Spleen (tissue), 11 donors: ENCODE measurements around the gene CANT1. TPM values are rescaled to one million over a fixed set of nuclear protein-coding genes. Genes with fewer than 3 reads are reported as not detected.

Experiments
- DNase-seq: peaks from one replicate; pipeline ENCODE4 v3.0.0-alpha.2; 2020
- H3K27ac ChIP-seq, 8 donors: fragments of 200-600 bp; sonication (generic) in 7 of 8; 1 replicate in 4 of 8; 2 replicates in 4 of 8; pipeline versions ENCODE4 v1.5.0 to v1.8.0; 2016 to 2021; ENCODE audit warnings: inconsistent platforms in 4 of 8, mild to moderate bottlenecking in 4 of 8, moderate library complexity in 1 of 8
- H3K27me3 ChIP-seq, 7 donors: fragments of 200-600 bp; sonication (generic) in 6 of 7; replicated peaks in 1 of 7; 1 replicate in 4 of 7; 2 replicates in 3 of 7; pipeline versions ENCODE4 v1.5.0 to v1.8.0; 2016 to 2021; ENCODE audit warnings: inconsistent platforms in 3 of 7, mild to moderate bottlenecking in 1 of 7
- H3K36me3 ChIP-seq, 6 donors: fragments of 200-600 bp; sonication (generic) in 5 of 6; 1 replicate in 4 of 6; 2 replicates in 2 of 6; pipeline versions ENCODE4 v1.5.0 to v1.8.0; 2016 to 2021; ENCODE audit warnings: inconsistent platforms in 2 of 6
- H3K4me1 ChIP-seq, 6 donors: fragments of 200-600 bp; sonication (generic) in 5 of 6; 1 replicate in 3 of 6; 2 replicates in 3 of 6; pipeline versions ENCODE4 v1.5.0 to v1.8.0; 2016 to 2021; ENCODE audit warnings: inconsistent platforms in 3 of 6
- H3K4me3 ChIP-seq, 8 donors: fragments of 200-600 bp; sonication (generic) in 7 of 8; 1 replicate in 4 of 8; 2 replicates in 4 of 8; pipeline versions ENCODE4 v1.5.0 to v1.8.0; 2016 to 2021; ENCODE audit warnings: inconsistent platforms in 4 of 8, mild to moderate bottlenecking in 4 of 8, moderate library complexity in 2 of 8
- H3K9me3 ChIP-seq, 8 donors: fragments of 200-600 bp; sonication (generic) in 7 of 8; 1 replicate in 4 of 8; 2 replicates in 4 of 8; pipeline versions ENCODE4 v1.5.0 to v1.8.0; 2016 to 2021; ENCODE audit warnings: inconsistent platforms in 4 of 8
- CTCF ChIP-seq, 11 experiments: fragments of 200-600 bp in 7 of 11; fragments of 450-650 bp in 4 of 11; sonication (generic) in 4 of 11; IDR thresholded peaks in 8 of 11; conservative IDR thresholded peaks in 3 of 11; 1 replicate in 7 of 11; 2 replicates in 4 of 11; pipeline versions ENCODE4 v1.4.0 to v1.8.0; 2016 to 2021; ENCODE audit warnings: antibody characterized with exemption in 11 of 11, inconsistent platforms in 4 of 11, mild to moderate bottlenecking in 1 of 11
- POLR2A ChIP-seq, 3 donors: fragments of 450-650 bp; IDR thresholded peaks; one replicate each; pipeline ENCODE4 v1.5.1; 2017; ENCODE audit warnings: antibody characterized with exemption in 3 of 3, mild to moderate bottlenecking in 1 of 3
- POLR2AphosphoS5 ChIP-seq, 3 donors: sonication (generic); formaldehyde crosslinking; IDR thresholded peaks; one replicate each; pipeline ENCODE4 v1.5.1; 2017; ENCODE audit warnings: antibody characterized with exemption in 3 of 3
- WGBS, 5 donors: extraction: QIAGEN DNeasy Blood & Tissue Kit in 3 of 5; methylation state at CpG; one replicate each; pipeline versions ENCODE4 v1.1.5 to v1.1.7; 2013 to 2018; 5-methylcytosine and 5-hydroxymethylcytosine counted together
- intact Hi-C: fragments of 100-400 bp; cut with DNase I; formaldehyde crosslinking; loops from one replicate; pipeline ENCODE4 v1.15.0; 2023; ENCODE audit warnings: low total_unique reads
- polyA plus RNA-seq, 3 donors: library from polyadenylated mRNA; stranded (reverse); fragments of 200-250 nt; gene quantifications; one replicate each; pipeline ENCODE4 v1.2.1, GENCODE V29; 2013
- total RNA-seq, 7 donors: library from RNA; depleted of rRNA in 3 of 7; stranded (reverse); fragments of >200 nt in 3 of 7; fragmentation: NEBNext Ultra II Directional in 4 of 7; extraction: Animal tissue kit (Norgen Biotek cat#: 25700) in 4 of 7; gene quantifications; one replicate each; pipeline versions ENCODE4 v1.1.0 to v1.2.1, GENCODE V29; 2016 to 2021
- donor health status: healthy with polysubstance abuse.
- donor health status: DM: no; HTN: no; CAD: no; lungs with moderate emphysema.
- donor health status: DM: no; HTN: no; CAD: no.
- donor health status: Bipolar disorder and iron deficiency.
- donor health status: healthy.
- donor health status: DM: no; HTN: no; CAD: no.
- donor health status: DM: yes; HTN: yes; CAD: no.

The CANT1 gene
- total and polyA plus RNA-seq, 10 donors = 11.2 to 76.6 (median 50.2) TPM

GRCh38 chr17:78944956-78945355, 64.6 kb downstream of the CANT1 start:
- Histone ChIP-seq H3K9me3 (peaks cover 0 to 6% (median 2%) of the 10 kb centered on the region in 8 donors), H3K27ac (no peak overlapping the region), H3K36me3 (no peaks in the 10 kb centered on the region), H3K27me3 (no peaks in the 10 kb centered on the region), H3K4me3 (no peak overlapping the region), H3K4me1 (peaks cover 0 to 24% (median 14%) of the 10 kb centered on the region in 6 donors)
- 70 to 79% (median 72%) methylated on average over 10 of the region's 10 CpGs for WGBS, 5 donors
- intact Hi-C loops = no loop called here
- no peak for DNase-seq
- TF ChIP-seq POLR2AphosphoS5 (IDR thresholded peaks at IDR 0.05) (no peak), POLR2A (IDR thresholded peaks at IDR 0.05) (no peak), CTCF (IDR thresholded peaks at IDR 0.05 in 8 of 11, conservative IDR thresholded peaks at IDR 0.05 in 3 of 11) (no peak)

- no peak for DNase-seq
- H3K36me3 ChIP-seq = no peaks in the 10 kb centered on the region
- H3K27ac ChIP-seq = no peak overlapping the region
- TF ChIP-seq CTCF (IDR thresholded peaks at IDR 0.05 in 8 of 11, conservative IDR thresholded peaks at IDR 0.05 in 3 of 11) (no peak), POLR2A (IDR thresholded peaks at IDR 0.05) (no peak), POLR2AphosphoS5 (IDR thresholded peaks at IDR 0.05) (no peak)
- intact Hi-C loops = no loop called here
- H3K4me1 ChIP-seq = peaks cover 0 to 24% (median 14%) of the 10 kb centered on the region in 6 donors
- H3K9me3 ChIP-seq = no peaks in the 10 kb centered on the region
- H3K27me3 ChIP-seq = no peaks in the 10 kb centered on the region
- 74 to 92% (median 91%) methylated on average over 7 of the region's 7 CpGs for WGBS, 5 donors
- no peak overlapping the region for H3K4me3 ChIP-seq
Measured at GRCh38 chr17:78944026-78944425, 65.5 kb downstream of the CANT1 start.

Other genes with a start within 250 kb of the CANT1 start
- 100 to 1,000 TPM; 119 to 169 (median 138) TPM for gene CYTH1, start 227.5 kb downstream of the CANT1 start, total RNA-seq
- gene CYTH1, start 227.5 kb downstream of the CANT1 start, polyA plus RNA-seq = 100 to 1,000 TPM in 1 of 3 donors, 10 to 100 TPM in 2; 66.9 to 102 (median 79.4) TPM
- gene USP36, start 168.9 kb downstream of the CANT1 start, total RNA-seq = 10 to 100 TPM; 38.0 to 95.0 (median 60.1) TPM
- gene USP36, start 168.9 kb downstream of the CANT1 start, polyA plus RNA-seq = 10 to 100 TPM; 13.4 to 26.1 (median 25.0) TPM
- 10 to 100 TPM in 3 of 7 donors, 1 to 10 TPM in 4; 5.7 to 19.3 (median 9.9) TPM for gene CEP295NL, start 106.6 kb downstream of the CANT1 start, total RNA-seq
- gene CEP295NL, start 106.6 kb downstream of the CANT1 start, polyA plus RNA-seq = 1 to 10 TPM in 1 of 3 donors, under 1 TPM in 2; 0.03 to 3.0 (median 0.09) TPM
- 100 to 1,000 TPM; 164 to 333 (median 198) TPM for gene TIMP2, start 84.4 kb downstream of the CANT1 start, total RNA-seq
- 10 to 100 TPM; 16.3 to 42.2 (median 26.9) TPM for gene TIMP2, start 84.4 kb downstream of the CANT1 start, polyA plus RNA-seq
- gene LGALS3BP, start 29.8 kb downstream of the CANT1 start, total RNA-seq = 100 to 1,000 TPM in 5 of 7 donors, 10 to 100 TPM in 2; 85.7 to 188 (median 108) TPM
- 10 to 100 TPM; 33.6 to 58.7 (median 38.3) TPM for gene LGALS3BP, start 29.8 kb downstream of the CANT1 start, polyA plus RNA-seq
- 100 to 1,000 TPM in 1 of 7 donors, 10 to 100 TPM in 6; 26.5 to 101 (median 69.9) TPM for gene C1QTNF1, start 14.4 kb upstream of the CANT1 start, total RNA-seq
- gene C1QTNF1, start 14.4 kb upstream of the CANT1 start, polyA plus RNA-seq = 10 to 100 TPM; 14.7 to 29.1 (median 25.3) TPM
- gene ENGASE, start 65.1 kb upstream of the CANT1 start, total RNA-seq = 100 to 1,000 TPM in 3 of 7 donors, 10 to 100 TPM in 4; 54.7 to 148 (median 99.4) TPM
- 100 to 1,000 TPM in 1 of 3 donors, 10 to 100 TPM in 2; 25.0 to 101 (median 43.6) TPM for gene ENGASE, start 65.1 kb upstream of the CANT1 start, polyA plus RNA-seq